TTC549 (cell line): ENCODE results near the gene SLC25A21.
"Not testable (repeated sequence)": the region's sequence is repeated elsewhere in the genome, so short reads cannot be mapped to it uniquely, and the experiment has no call there.

Experiments
- FAIRE-seq: peaks from 2 replicates; lab custom pipeline; 2012; peaks lifted over from hg19 to GRCh38; lab: Jason Lieb, UNC

The SLC25A21 gene

DNA sequence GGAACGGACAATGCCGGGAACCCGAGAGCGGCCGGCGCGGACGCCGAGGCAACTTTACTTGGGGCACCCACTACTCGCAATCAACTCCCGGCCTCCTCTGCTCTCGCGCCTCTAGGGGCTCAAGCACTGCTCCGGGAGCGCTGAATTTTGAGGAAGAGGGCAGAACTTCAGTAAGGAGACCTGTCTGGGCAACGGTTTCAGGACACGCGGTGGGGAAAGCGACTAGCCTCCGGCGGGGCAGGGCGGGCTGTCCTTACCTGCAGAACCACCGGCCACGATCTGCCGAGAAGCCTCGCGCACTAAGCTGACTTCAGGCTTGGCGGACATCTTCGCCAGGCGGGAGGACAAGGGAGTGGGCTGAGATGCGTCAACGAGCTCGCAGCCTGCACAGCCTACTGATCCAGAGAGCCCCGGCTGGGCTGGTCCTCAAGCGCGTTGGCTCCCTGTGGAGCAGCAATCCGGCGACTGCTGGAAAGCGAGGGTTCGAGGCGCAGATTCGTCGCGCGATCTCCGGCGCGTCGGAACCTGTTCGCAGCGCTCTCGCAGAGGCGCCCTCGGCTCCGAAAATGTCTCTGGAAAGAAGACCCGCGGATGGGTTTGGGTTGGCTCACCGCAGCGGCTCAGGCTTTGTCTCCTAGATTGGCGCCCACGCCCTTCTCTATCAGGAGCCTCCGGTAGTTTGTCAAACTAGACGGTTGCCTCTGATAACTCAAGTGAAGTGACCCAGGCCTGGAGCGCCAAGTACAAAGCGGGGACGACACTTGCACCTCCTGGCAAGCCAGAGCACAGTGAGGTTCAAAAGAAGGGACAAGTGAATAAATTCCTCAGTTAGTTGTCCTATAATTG, at the start of gene SLC25A21:
Gene SLC25A21, minus strand, starts transcription at position 583 of the 846 bp plus-strand sequence.
- no peak for FAIRE-seq

DNA sequence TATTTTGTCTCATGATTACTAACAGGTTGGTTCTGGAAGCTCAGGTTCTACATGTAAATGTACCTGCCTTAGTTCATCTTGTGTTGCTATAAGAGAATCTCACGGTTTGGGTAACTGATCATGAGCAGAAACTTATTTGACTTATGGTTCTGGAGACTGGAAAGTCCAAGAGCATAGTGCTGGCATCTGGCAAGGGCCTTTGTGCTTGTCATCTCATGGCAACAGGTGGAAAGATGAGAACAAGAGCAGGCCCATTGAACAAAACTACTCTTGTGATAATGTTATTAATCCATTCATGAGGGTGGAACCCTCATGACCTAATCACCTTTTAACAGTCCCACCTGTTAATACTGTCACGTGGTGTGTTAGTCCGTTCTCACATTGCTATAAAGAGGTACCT, 48.7 kb upstream of the SLC25A21 start:
- FAIRE-seq, result no peak

DNA sequence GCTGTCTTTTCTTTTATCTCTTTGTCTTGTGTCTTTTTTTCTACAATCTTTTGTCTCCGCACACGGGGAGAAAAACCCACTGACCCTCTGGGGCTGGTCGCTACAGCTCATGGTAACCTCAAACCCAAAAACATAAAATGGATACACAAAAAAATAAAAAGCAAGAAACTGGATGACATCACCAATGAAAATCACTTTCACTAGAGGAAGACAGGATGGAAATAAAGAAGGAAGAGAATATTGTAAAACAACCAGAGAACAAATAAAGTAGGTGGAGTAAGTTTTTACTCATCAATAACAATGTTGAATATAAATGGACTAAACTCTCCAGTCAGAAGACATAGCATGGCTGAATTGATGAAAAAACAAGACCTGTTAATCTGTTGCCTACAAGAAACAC, 42.9 kb upstream of the SLC25A21 start:
- FAIRE-seq, result no peak

DNA sequence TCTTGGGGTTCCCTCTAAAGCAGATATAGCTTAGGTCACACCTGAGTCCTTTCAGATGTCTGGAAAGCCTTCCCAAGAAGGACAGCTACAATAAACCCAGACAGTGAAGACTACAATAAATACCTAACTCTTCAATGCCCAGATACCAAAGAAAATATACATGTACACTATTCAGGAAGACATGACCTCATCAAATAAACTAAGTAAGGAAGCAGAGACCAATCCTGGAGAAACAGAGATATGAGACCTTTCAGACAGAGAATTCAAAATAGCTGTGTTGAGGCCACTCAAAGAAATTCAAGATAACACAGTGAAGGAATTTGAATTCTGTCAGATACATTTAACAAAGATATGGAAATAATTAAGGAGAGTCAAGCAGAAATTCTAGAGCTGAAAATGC, 40.6 kb upstream of the SLC25A21 start:
- FAIRE-seq, result no peak

DNA sequence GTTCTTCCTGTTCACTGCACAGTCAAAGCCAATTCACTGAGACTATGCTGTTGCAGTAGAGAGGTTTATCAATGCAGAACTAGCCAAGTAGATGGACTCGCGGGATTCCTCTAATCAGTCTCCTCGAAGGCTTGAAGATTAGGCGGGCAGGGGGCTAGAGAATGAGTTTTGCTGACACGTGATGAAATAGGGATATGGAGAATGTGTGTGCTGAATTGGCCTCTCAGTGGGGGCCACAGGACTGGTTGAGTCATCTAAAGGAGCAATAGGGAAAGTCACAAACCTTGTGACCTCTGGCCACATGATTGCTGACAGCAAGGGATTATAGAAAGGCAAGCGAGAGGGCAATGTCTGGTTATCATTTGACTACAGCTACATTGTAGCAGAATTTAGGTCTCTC, 38.0 kb upstream of the SLC25A21 start:
- no peak for FAIRE-seq

DNA sequence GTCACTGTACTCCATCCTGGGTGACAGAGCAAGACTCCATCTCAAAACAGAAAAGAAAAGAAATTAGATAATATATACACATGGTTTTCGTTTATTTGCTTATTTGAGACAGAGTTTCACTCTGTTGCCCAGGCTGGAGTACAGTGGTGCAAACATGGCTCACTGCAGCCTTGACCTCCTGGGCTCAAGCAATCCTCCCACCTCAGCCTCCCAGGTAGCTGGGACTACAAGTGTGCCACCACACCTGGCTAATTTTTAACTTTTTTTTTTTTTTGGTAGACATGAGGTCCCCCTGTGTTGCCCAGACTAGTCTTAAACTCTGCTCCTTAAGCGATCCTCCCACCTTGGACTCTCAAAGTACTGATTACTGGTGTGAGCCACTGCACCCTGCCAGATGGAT, 37.2 kb upstream of the SLC25A21 start:
- FAIRE-seq, result not testable (repeated sequence)

DNA sequence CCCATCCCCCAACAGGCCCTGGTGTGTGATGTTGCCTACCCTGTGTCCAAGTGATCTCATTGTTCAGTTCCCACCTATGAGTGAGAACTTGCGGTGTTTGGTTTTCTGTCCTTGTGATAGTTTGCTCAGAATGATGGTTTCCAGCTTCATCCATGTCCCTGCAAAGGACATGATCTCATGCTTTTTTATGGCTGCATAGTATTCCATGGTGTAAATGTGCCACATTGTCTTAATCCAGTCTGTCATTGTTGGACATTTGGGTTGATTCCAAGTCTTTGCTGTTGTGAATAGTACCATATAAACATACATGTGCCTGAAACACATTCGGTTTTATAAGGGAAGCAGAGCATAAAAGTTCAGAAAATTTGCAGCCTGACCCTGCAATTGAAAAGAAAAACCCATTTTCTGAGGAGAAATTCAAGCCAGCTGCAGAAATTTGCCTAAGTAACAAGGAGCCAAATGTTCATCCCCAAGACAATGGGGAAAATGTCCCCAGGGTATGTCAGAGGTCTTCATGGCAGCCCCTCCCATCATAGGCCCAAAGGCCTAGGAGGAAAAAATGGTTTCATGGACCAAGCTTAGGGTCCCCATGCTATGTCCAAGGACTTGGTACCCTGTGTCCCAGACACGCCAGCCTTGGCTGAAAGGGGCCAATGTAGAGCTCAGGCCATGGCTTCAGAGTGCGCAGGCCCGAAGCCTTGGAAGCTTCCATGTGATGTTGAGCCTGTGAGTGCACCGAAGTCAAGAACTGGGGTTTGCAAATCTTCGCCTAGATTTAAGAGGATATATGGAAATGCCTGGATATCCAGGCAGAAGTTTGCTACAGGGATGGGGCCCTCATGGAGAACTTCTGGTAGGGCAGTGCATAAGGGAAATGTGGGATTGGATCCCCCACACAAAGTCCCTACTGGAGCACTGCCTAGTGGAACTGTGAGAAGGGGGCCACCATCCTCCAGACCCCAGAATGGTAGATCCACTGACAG, 33.5 kb upstream of the SLC25A21 start:
- not testable (repeated sequence) for FAIRE-seq

DNA sequence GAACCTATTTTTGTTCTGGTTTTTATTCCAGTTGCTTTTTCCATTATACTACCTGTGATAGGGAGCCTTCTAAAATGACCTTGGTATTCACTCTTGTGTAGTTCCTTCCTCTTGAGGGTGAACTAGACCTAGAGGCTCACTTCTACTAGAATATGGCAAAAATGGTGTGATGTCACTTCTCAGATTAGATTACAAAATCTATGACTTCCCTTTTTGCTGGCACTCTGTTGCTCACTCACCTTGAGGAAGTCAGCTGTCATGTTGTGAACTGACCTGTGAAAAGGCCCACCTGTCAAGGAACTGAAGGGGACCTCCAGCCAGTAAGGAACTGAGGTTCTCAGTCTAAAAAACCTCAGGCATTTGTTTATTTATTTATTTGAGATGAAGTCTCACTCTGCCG, 31.0 kb upstream of the SLC25A21 start:
- no peak for FAIRE-seq

DNA sequence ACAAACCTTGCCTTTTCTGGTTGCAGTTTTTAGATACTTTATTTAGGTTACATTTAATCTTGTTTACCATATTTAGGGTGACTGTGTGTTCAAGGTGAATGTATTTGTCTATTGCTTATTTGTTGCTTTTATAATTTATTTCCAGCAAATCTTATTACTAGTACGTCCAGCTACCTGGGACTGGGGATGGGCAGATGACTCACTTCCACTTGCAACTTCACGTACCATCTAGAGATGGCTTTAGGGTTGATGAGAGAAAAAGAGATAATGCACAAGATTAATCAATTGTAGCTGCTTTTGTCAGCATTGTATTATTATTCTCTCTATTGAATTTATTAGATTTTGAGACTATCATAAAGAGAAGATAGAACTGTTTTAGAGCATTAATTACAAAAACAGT, 30.4 kb upstream of the SLC25A21 start:
- no peak for FAIRE-seq

DNA sequence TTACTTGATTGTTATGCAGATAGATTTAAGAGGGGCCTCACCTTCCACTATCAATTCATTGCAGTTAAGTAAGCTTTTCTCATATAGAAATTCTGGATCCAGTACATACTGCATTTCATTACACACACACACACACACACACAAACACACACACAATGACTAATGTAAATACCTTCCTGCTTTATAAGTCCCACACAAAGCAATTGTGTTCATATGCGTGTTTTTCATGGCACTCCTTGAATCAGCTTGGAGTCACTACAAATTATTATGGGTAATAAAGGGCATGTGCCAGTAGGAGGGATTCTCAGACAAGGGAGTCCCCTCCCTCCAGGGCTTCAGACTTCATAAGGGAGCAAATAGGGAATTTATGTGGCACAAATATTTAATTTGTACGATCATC, 29.9 kb upstream of the SLC25A21 start:
- FAIRE-seq, result no peak

DNA sequence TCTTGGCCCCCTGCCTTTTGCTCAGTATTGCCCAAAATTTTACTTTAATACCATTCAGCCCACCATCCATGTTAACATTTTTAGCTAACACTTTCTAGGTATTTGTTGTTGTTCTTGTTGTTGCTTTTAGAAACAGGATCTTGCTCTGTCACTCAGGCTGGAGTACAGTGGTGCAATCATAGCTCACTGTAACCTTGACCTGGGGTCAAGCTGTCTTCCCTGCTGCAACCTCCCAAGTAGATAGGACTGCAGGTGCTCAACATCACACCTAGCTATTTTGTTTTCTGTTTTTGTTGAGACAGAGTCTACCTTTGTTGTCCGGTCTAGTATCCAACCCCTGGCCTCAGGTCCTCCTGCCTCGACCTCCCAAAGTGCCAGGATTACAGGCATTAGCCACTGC, 29.3 kb upstream of the SLC25A21 start:
- no peak for FAIRE-seq

DNA sequence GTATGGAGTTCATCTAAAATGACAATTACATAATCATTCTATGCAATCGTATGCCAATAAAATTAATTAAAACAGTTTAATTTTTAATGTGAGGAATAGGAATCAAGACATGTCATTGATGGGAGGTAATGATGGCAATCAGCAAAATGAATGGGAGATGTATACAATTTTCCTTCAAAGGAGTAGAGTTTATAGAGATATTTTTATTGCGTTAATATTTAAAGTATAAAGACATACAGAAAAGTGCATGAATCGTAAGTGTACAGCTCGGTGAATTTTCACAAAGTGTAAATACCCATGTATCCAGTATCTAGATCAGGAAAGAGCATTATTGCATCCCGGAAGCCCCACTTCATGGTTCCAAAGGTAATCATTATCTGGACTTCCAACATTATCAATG, 26.5 kb upstream of the SLC25A21 start:
- no peak for FAIRE-seq

DNA sequence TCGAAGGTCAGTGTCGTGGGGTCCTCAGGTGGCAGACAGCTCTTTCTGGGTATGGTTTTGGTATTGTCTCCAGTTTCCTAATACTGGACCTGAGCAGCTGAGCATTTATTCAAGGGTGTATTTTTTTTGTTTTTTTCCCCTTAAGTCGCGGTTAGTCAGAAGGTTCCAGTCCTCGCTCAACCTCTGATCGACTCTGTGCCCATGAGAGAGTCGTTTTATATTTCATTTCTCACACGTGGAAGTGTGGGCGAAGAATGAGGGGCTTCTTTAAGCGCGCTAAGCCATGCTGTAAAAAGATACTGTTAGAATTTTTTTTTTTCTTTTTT, 25.8 kb upstream of the SLC25A21 start:
- FAIRE-seq, result no peak

DNA sequence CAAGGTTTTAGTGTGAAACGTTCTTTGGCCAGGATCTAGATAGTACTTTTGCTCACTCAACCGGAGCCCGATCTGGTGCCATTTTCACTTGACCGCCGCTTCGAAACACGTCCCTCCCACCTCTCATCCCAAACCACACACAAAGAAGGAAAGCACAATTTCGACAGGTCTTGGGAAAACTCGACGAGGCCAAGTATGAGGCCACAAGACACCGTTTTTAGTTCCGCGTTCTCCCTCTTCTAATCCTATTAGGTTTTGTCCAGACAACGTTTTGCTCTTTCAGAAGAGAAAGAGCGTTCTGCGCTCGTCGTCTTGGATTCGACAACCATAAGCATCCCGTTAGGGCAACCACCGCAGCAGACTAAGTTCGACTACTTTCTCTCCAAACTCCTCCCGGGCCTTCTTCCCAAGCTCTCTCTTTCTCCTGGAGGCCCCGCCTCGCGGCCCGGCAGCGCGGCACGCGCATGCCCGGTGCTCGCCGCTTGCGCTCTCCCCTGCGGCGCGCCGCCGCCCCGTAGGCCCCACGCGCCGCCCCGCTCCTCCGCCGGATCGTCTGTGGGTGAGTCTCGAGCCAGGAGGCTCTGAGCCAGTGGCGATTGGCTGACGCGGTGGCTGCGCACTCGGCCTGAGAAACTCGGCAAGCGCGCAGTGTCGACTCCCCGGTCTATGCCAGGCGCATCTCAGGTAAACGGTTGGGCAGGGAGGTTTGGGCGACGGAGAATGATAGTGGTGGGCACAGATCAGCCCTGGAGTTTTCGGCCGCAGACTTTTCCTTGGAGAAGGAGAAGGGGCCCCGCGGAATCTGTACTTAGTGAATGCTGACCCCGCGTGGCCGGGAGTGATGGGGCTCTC, 25.2 kb upstream of the SLC25A21 start, which contains the start of gene MIPOL1:
Gene MIPOL1, plus strand, starts transcription at position 517 of the 852 bp plus-strand sequence. CDS start 49,952 bp downstream, outside the sequence.
- FAIRE-seq, result no peak

DNA sequence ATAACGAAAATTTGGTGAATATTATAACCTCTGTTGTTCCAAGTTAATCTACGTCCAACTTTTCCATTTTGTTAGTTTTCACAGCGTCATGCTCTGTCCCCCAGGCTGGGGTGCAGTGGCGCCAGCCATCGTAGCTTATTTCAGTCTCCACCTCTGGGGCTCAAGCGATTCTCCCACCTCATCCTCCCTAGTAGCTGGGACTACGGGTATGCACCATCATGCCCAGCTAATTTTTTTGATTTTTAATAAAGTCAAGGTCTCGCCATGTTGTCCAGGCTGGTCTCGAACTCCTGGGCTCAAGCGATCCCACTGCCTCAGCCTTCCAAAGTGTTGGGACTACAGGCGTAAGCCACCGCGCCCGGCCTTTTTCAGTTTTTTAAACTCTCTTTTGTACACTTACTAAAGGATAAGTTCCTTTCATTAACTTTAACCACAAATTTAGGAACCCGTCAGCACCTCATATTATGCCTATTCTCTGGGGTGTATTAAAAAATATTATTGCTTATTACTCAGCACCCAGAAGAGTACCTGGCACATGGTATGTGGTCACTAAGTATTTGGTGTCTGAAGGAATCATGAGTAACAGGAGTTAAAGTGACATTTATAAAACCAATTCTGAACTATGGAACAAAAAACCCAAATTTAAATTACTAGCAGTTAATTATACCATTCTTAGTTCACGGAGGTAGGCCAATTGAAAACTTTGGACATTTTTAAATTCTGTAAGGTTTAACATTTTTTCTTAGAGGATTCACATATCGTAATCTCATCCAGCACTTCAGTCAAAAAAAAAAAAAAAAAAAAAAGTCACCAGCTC, 24.4 kb upstream of the SLC25A21 start:
- no peak for FAIRE-seq

DNA sequence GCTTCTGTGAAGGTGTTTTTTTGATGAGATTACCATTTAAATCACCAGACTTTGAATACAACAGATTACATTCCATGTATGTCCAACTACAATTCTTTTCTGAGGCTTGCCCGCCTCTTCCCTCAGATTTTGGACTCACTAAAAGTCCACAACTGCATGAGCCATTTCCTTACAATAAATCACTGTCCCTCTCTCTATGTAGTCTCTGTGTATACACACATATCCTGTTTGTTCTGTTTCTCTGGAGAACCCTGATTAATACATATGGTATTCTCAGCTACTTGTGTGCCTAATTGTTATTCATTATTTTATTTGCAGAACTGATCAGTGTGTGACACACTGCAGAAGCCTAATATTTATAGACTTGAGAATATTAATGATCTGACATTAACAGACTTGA, 22.9 kb upstream of the SLC25A21 start:
- FAIRE-seq, result no peak

DNA sequence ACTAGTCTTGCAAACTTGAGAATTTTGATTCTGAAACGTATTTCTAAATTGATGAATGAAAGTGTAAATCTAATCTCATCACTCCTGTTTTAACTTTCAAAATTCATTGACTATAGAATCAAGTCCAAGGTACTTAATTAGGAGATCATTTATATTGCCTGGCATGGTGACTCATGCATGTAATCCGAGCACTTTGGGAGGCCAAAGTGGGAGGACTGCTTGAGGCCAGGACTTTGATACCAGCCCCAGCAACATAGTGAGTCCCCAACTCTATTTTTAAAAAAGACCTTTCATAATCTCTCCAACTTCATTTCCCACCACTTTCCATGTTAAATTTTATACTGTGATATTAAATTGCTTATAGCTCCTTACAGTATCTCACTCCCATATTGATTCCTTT, 22.3 kb upstream of the SLC25A21 start:
- no peak for FAIRE-seq

DNA sequence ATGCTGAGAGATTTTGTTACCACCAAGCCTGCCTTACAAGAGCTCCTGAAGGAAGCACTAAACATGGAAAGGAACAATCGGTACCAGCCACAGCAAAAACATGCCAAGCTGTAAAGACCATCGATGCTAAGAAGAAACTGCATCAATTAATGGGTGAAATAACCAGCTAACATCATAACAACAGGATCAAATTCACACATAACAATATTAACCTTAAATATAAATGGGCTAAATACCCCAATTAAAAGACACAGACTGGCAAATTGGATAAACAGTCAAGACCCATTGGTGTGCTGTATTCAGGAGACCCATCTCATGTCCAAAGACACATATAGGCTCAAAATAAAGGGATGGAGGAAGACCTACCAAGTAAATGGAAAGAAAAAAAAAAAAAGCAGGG, 17.3 kb upstream of the SLC25A21 start:
- FAIRE-seq, result not testable (repeated sequence)

DNA sequence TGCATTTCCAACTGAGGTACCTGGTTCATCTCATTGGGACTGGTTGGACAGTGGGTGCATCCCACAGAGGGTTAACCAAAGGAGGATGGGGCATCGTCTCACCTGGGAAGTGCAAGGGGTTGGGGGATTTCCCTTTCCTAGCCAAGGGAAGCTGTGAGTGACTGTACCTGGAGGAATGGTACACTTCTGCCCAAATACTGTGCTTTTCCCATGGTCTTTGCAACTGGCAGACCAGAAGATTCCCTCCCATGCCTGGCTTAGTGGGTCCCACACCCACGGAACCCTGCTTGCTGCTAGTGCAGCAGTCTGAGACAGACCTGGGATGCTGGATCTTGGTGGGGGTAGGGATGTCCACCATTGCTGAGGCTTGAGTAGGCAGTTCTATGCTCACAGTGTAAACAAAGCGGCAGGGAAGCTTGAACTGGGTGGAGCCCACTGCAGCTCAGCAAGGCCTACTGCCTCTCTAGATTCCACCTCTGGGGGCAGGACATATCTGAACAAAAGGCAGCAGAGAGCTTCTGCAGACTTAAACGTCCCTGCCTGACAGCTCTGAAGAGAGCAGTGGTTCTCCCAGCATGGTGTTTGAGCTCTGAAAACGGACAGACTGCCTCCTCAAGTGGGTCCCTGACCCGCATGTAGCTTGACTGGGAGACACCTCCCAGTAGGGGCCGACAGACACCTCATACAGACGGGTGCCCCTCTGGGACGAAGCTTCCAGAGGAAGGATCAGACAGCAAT, 15.6 kb upstream of the SLC25A21 start:
- FAIRE-seq, result not testable (repeated sequence)

DNA sequence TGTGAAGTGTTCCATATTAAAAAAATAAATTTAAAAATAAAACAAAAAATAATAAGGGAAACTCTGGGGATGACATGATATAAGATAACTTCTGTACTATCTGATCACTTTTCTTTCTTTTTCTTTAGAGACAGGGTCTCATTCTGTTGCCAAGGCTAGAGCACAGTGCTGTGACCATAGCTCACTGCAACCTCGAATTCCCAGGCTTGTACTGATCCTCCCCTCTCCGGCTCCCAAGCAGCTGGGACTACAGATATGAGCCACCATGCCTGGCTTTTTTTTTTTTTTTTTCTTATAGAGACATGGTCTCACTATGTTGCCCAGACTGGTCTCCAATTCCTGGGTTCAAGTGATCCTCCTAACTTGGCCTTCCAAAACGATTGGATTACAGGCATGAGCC, 14.9 kb upstream of the SLC25A21 start:
- FAIRE-seq, result no peak

DNA sequence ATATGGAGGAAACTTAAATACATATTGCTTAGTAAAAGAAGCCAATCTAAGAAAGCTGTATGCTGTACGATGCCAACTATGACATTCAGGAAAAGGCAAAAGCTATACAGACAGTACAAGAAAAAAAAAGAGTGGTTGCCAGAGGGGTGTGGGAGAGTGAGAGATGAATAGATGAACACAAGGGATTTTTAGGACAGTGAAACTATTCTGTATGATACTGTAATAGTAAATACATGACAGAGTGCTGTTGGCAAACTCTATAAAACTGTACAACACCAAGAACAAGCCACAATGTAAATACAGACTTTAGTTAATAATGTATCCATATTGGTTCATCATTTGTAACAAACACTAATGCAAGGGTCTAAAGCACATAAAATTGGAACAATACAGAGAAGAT, 14.5 kb upstream of the SLC25A21 start:
- FAIRE-seq, result no peak
